ENCODE measurements around the gene KCTD14. TPM values are rescaled to one million over a fixed set of nuclear protein-coding genes. Genes with fewer than 3 reads are reported as not detected.

The KCTD14 gene
- total RNA-seq, 1 experiment from 2014 or later: 1.6 TPM

GRCh38 chr11:78038697-78039313 lies 15.7 kb upstream of the KCTD14 start:
- H3K9me3 ChIP-seq (ENCODE audit: low read length): no peaks in the 10 kb centered on the region
- H3K9ac ChIP-seq (ENCODE audit: low read length): no peak overlapping the region
- H3K79me2 ChIP-seq (ENCODE audit: low read length): no peaks in the 10 kb centered on the region
- DNase-seq (no peak), ATAC-seq (no peak)
- no peaks in the 10 kb centered on the region for H3K27me3 ChIP-seq (ENCODE audit: low read length)
- no peak overlapping the region for H2AFZ ChIP-seq (ENCODE audit: low read length)
- H3F3A ChIP-seq (ENCODE audit: low read length, unreplicated experiment): no peaks in the 10 kb centered on the region
- CTCF ChIA-PET: no interaction called here
- H3K27ac ChIP-seq (ENCODE audit: low read length): no peak overlapping the region
- H3K4me3 ChIP-seq (ENCODE audit: low read length): no peak overlapping the region
- H3K4me1 ChIP-seq (ENCODE audit: insufficient read depth, low read length): peaks cover 29% of the 10 kb centered on the region
- no peaks in the 10 kb centered on the region for H4K20me1 ChIP-seq (ENCODE audit: low read length)
- H3K9me2 ChIP-seq (replicated peaks; ENCODE audit: low read length): no peaks in the 10 kb centered on the region
- POLR2A ChIA-PET (ENCODE audit: unreplicated experiment): no interaction called here
- H3K4me2 ChIP-seq (ENCODE audit: low read length): no peak overlapping the region
- H3K36me3 ChIP-seq (ENCODE audit: low read depth, low read length): no peaks in the 10 kb centered on the region
- TF ChIP-seq CTCF (conservative IDR thresholded peaks at IDR 0.05; ENCODE audit: low read depth, low read length) (no peak), EZH2 (IDR thresholded peaks at IDR 0.05; ENCODE audit: low read length, unreplicated experiment) (no peak), EZH2phosphoT487 (IDR thresholded peaks at IDR 0.05; ENCODE audit: borderline replicate concordance, low read length) (no peak)
- BruUV-seq (replicated peaks): no TSS peak
- intact Hi-C loops (cut with micrococcal nuclease): no loop called here

GRCh38 chr11:78037825-78038620 lies 14.9 kb upstream of the KCTD14 start:
- H4K20me1 ChIP-seq (ENCODE audit: low read length): no peaks in the 10 kb centered on the region
- H2AFZ ChIP-seq (ENCODE audit: low read length): no peak overlapping the region
- CTCF ChIA-PET: interaction anchor here (0.7 kb wide), 1 partner anchor 74 kb away, joined by 5 read pairs; no protein-coding TSS in a partner anchor

More at GRCh38 chr11:78037825-78038620, 14.9 kb upstream of the KCTD14 start:
- H3K4me3 ChIP-seq (ENCODE audit: low read length): no peak overlapping the region
- no peak overlapping the region for H3K9ac ChIP-seq (ENCODE audit: low read length)
- no peaks in the 10 kb centered on the region for H3F3A ChIP-seq (ENCODE audit: low read length, unreplicated experiment)
- BruUV-seq (replicated peaks): no TSS peak
- H3K79me2 ChIP-seq (ENCODE audit: low read length): no peaks in the 10 kb centered on the region
- H3K9me2 ChIP-seq (replicated peaks; ENCODE audit: low read length): no peaks in the 10 kb centered on the region
- TF ChIP-seq CTCF (conservative IDR thresholded peaks at IDR 0.05; ENCODE audit: low read depth, low read length) (no peak), EZH2phosphoT487 (IDR thresholded peaks at IDR 0.05; ENCODE audit: borderline replicate concordance, low read length) (no peak), EZH2 (IDR thresholded peaks at IDR 0.05; ENCODE audit: low read length, unreplicated experiment) (no peak)
- intact Hi-C loops (cut with micrococcal nuclease): no loop called here
- POLR2A ChIA-PET (ENCODE audit: unreplicated experiment): no interaction called here
- DNase-seq: no peak
- no peak for ATAC-seq
- H3K27ac ChIP-seq (ENCODE audit: low read length): no peak overlapping the region
- peaks cover 29% of the 10 kb centered on the region for H3K4me1 ChIP-seq (ENCODE audit: insufficient read depth, low read length)
- H3K27me3 ChIP-seq (ENCODE audit: low read length): no peaks in the 10 kb centered on the region
- H3K9me3 ChIP-seq (ENCODE audit: low read length): no peaks in the 10 kb centered on the region
- H3K36me3 ChIP-seq (ENCODE audit: low read depth, low read length): no peaks in the 10 kb centered on the region
- no peak overlapping the region for H3K4me2 ChIP-seq (ENCODE audit: low read length)

Data from PC-3 (cell line).